GM12892 (cell line): ENCODE data around the gene SORCS2.

Source experiments
- POLR2A ChIP-seq: IDR thresholded peaks from 2 replicates; pipeline ENCODE4 v1.6.1; 2011; ENCODE audit warnings: low read depth, low read length, control low read depth
- POLR2AphosphoS5 ChIP-seq: IDR thresholded peaks from 2 replicates; pipeline ENCODE4 v1.6.1; 2011; ENCODE audit warnings: low read depth, low read length, control low read depth
- TAF1 ChIP-seq: IDR thresholded peaks from 2 replicates; pipeline ENCODE4 v1.6.1; 2011; ENCODE audit warnings: low read depth, mild to moderate bottlenecking, control low read depth, low read length, borderline replicate concordance

DNA sequence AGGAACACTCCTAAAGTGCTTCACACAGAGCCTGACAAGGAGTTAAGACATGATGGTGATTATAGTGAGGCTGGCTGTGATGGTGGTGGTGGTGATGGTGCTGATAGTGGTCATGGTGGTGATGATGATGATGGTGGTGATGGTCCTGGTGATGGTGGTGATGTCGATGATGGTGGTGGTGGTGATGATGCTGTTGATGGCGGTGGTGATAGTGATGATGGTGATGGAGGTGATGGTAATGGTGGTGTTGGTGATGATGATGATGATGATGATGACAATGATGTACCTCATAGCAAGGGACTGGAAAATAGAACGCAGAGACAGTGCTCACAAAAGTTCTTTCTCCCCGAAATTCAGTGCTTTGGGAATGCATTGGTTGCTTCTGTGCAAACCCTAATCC, 276.7 kb downstream of the SORCS2 start:
- TF ChIP-seq POLR2A (no peak), TAF1 (no peak), POLR2AphosphoS5 (no peak)
